DMS53 treated with DMSO at 0.1 percent for 48 hours (cell line): ENCODE results near the gene GP9.
"Not testable (repeated sequence)": the region's sequence is repeated elsewhere in the genome, so short reads cannot be mapped to it uniquely, and the experiment has no call there.

Experiments used
- DNase-seq: peaks from one replicate; lab custom pipeline; 2025; ENCODE audit not compliant: unreplicated experiment; lab: John Stamatoyannopoulos, UW

The GP9 gene

DNA sequence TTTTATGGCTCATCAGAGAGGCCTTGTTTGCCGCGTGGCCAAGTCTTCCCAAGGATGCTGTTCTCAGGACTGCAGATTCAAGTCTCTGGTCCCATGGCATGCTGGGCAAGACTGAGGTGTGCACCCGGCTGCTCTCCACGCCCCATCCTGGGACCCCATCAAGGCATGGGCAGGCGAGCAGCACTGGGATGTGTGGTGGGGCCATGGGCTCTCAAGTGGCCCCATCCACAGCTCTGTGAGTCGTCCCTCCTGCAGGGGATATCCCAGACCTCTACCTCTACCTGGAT lies 13.1 kb upstream of the GP9 start:
- DNase-seq = no peak

GRCh38 chr3:129050556-129051295 lies 9.9 kb upstream of the GP9 start:
- DNase-seq = no peak

DNA sequence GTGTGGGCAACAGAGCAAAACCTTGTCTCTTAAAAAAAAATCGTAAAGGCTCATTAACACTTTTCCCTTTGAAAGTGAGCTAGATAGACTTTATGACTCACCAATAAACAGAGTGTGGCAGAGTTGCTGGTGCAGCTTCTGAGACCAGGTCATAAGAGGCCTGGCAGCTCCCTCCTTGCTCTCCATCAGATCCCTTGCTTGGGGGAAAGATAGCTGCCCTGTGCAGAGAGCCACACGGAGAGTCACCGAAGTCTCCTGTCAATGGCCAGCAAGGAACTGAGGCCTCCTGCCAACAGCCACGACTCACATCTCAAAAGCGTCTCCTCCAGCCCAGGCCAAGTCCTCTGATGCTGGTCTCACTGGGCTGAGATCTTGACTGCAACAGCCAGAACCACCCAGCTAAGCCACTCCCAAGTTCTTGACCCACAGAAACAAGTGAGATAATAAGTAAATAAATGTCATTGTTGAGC lies 8.7 kb upstream of the GP9 start:
- DNase-seq = peak; percentile 24

- no peak for DNase-seq
These were observed 7.9 kb upstream of the GP9 start for GRCh38 chr3:129052675-129053074.

- DNase-seq = no peak
These were observed 5.9 kb upstream of the GP9 start for GRCh38 chr3:129054605-129055104.

DNA sequence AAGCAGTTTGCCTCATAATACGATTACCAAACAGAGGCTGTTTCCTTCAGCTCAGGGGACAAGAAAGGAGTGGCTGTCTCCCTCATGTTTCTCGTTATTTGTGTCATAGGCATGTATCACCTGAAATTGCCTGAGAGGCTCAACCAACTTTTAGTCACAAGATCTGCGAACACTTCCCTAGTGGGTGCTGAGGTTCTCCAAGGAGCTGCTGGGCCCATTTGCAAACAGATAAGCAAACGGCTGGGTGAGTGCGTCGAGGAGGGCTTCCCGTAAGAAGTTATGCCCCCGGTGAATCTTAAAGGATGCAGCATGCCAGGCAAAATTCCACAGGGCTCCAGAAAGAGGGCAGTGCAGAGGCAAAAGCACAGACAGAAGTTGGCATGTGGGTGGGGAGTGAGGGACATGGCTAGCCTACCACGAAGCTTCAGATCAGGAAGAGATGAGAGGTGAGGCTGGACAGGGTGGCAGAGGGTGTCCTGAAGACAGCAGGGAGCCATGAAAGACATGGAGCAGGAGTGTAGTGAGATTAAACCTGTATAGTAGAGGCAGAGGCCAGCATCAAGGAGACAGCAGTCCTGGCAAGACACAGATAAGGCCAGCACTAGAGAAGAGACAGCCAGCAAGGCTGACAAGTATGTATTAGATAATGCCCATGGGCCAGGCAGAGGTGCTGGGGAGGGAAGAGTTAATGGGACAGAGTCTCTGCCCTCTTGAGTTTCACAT lies 4.0 kb upstream of the GP9 start:
- DNase-seq = no peak

DNA sequence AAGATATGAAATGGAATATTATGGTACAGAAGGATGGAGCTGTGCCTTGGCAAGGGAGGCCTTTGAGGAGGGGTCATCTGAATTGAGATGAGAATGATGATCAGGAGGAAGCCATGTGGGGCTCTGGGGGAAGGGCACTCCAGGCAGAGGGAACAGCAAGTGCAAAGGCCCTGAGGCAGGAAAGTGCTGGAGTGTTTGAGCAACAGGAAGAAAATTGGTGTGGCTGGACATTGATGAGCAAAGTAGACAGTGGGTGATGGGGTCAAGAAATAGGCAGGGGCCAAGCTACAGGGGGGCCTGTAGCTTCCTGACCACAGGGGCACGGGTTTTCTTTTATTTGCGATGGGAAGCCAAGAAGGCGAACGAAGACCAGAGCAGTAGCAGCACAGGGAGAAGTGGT lies 3.3 kb upstream of the GP9 start:
- no peak for DNase-seq

- peak; percentile 30 for DNase-seq
These were observed 2.0 kb upstream of the GP9 start for GRCh38 chr3:129058441-129059200.

- DNase-seq = no peak
These were observed 1.1 kb upstream of the GP9 start for GRCh38 chr3:129059311-129059958.

DNA sequence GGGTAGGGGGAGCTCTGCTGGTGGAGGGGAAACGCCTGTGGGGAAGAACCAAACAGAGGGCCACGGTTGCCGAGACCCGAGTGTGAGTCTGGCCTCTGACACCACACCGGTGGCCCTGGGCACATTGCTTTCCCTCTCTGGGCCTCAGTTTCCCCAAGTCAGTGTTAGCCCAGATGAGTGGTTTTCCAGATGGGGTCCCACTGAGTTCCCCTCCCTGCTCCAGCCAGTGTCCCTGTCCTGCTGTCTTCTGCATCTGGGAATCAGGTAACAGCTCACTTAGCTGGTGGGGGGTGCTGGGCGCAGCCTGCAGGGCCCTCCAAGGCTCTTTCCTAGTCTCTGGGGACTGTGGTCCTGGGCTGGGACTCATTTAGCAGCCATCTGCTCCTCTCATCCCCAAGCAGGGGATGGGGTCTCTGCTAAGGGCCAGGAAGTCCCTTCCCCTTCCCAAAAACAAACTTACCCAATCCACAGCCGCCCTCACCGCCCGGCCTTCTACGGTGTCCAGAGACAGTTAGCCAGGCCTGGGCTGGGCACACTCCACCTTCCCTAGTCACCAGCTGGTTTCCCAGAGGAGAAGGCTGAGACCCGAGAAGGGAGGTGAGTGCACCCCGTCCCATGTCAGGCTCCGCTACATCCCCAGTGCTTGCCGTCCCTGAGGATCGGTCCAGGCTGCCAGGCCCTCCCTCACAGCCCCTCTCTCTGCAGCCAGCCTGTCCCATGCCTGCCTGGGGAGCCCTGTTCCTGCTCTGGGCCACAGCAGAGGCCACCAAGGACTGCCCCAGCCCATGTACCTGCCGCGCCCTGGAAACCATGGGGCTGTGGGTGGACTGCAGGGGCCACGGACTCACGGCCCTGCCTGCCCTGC lies 676 bp downstream of the GP9 start:
- DNase-seq = no peak

GRCh38 chr3:129061888-129062834 lies 1.6 kb downstream of the GP9 start:
- DNase-seq = no peak

DNA sequence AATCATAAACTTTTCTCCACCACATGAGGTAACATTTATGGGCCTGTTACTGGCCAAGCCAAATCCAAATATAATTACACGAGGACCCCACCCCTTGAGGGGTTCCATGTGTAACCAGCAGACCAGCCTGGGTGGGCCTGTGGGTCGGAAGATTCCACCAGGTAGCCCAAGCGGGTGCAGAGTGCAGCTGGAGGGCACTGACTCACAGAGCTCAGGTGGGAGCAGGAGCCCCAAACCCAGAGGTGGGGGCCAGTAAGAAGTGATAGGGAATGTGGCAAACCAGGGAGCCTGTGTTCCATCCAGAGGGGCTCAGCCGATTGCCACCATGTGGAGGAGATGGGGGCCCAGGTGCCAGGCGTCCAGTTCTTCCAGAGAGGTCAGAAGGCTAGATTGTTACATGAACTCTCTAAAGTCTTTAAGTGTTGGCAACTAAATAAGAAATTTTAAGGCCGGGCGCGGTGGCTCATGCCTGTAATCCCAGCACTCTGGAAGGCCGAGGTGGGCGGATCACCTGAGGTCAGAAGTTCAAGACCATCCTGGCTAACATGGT lies 2.6 kb downstream of the GP9 start:
- no peak for DNase-seq

DNA sequence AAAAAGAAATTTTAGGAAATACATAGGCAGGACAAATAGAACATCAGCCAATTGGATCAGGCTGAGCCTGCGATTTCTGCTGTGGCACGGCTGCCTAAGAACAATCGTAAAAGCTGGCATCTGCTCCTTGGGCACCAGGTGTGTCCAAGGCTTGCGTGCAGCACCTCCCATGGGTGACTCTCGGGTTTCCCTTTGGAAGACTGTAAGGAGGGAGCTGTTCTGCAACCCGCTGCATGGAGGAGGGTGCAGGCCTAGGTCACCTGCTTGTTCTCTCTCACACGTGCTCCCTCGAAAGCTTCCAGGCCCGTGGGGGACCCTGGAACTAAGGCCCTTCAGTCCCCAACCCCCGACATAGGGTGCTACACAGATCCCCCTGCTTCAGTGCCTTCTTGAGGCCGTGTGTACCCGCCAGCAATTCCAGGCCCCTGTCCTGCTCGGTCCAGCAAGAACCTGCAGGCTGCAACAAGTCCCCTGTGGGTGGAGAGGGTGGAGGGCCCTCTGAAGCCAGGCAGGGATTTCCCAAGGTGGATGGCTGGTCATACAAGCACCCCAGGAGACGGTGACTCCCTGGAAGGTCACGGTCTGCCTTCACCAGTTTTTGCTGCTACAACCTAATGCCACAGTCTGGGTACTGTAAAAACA lies 3.4 kb downstream of the GP9 start:
- DNase-seq = no peak

DNA sequence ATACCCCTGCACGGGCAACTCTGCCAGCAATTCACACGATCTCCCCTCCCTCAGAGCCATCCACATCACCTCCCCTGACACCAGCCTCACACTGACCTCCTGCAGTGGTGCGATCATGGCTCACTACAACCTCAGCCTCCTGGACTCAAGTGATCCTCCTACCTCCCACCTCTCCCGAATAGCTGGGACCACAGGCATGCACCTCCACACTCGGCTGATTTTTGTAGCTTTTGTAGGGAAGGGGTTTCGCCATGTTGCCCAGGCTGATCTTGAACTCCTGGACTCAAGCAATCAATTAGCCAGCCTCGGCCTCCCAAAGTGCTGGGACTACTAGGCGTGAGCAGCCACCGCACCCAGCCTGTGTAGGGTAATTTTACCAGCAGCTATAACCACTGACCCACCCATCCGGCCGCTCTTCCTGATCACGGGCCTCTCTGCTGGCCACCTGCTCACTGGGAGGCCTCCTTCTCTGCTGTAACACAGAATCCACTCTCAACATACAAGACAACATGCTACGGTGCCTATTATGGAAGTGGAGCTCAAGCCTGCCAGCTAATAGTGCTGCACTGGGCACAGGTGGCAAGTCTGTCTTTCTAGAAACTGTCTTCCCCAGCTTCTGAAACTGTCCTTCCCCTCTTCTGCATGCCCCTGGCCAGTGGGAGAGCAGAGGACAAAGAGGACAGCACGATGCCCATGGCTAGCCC lies 4.6 kb downstream of the GP9 start:
- DNase-seq = no peak

- DNase-seq = no peak
These were observed 5.1 kb downstream of the GP9 start for GRCh38 chr3:129065720-129066073.

DNA sequence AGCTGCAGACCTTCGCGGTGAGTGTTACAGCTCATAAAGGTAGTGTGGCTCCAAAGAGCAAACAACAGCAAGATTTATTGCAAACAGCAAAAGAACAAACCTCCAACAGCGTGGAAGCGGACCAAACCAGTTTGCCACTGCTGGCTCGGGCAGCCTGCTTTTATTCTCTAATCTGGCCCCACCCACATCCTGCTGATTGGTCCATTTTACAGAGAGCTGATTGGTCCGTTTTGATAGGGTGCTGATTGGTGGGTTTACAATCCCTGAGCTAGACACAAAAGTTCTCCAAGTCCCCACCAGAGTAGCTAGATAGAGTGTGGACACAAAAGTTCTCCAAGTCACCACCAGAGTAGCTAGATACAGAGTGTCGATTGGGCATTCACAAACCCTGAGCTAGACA lies 7.1 kb downstream of the GP9 start:
- not testable (repeated sequence) for DNase-seq

DNA sequence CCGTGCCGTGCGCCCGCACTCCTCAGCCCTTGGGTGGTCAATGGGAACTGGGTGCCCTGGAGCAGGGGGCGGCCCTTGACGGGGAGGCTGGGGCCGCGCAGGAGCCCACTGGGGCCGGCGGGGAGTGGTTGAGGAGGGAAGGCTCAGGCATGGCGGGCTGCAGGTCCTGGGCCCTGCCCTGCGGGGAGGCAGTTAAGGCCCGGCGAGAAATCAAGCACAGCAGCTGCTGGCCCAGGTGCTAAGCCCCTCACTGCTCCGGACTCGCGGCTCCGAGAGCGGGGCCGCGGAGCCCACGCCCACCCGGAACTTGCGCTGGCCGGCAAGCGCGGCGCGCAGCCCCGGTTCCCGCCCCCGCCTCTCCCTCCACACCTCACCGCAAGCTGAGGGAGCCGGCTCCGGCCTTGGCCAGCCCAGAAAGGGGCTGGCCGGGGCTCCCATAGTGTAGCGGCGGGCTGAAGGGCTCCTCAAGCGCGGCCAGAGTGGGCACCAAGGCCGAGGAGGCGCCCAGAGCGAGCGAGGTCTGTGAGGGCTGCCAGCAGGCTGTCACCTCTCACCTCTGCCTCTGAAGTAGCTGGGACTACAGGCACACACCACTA lies 7.8 kb downstream of the GP9 start:
- no peak for DNase-seq
